Medulla oblongata (tissue), 1 donor: ENCODE results near the gene METTL9.
A peak's percentile ranks its signal among the peaks of the same experiment; 100 is the strongest.
"Not testable (repeated sequence)": the region's sequence is repeated elsewhere in the genome, so short reads cannot be mapped to it uniquely, and the experiment has no call there.

Source experiments
- DNase-seq: peaks from one replicate; pipeline ENCODE4 v3.0.0-alpha.2; 2015; ENCODE audit errors: extremely low spot score

Gene METTL9

GRCh38 chr16:21574372-21574771 is 25.0 kb upstream of the METTL9 start:
- DNase-seq = no peak

- not testable (repeated sequence) for DNase-seq
Measured at GRCh38 chr16:21576323-21576722, 23.1 kb upstream of the METTL9 start.

GRCh38 chr16:21577487-21577886 is 21.9 kb upstream of the METTL9 start:
- not testable (repeated sequence) for DNase-seq

- DNase-seq = not testable (repeated sequence)
Measured at GRCh38 chr16:21578311-21578710, 21.1 kb upstream of the METTL9 start.

GRCh38 chr16:21580131-21580530 is 19.2 kb upstream of the METTL9 start:
- not testable (repeated sequence) for DNase-seq

GRCh38 chr16:21580807-21581206 is 18.6 kb upstream of the METTL9 start:
- DNase-seq = no peak

- DNase-seq = no peak
Measured at GRCh38 chr16:21584817-21585216, 14.6 kb upstream of the METTL9 start.

- DNase-seq = not testable (repeated sequence)
Measured at GRCh38 chr16:21588593-21588992, 10.8 kb upstream of the METTL9 start.

- DNase-seq = no peak
Measured at GRCh38 chr16:21589551-21589950, 9.8 kb upstream of the METTL9 start.

GRCh38 chr16:21590287-21590686 is 9.1 kb upstream of the METTL9 start:
- peak; percentile 50 for DNase-seq

GRCh38 chr16:21590796-21591195 is 8.6 kb upstream of the METTL9 start:
- no peak for DNase-seq

- DNase-seq = no peak
Measured at GRCh38 chr16:21592191-21592590, 7.2 kb upstream of the METTL9 start.

- no peak for DNase-seq
Measured at GRCh38 chr16:21593530-21594289, 5.7 kb upstream of the METTL9 start.

GRCh38 chr16:21597561-21598030 is 1.8 kb upstream of the METTL9 start:
- DNase-seq = no peak

- DNase-seq = no peak
Measured at GRCh38 chr16:21598206-21598605, 1.2 kb upstream of the METTL9 start.

- peak; percentile 46 for DNase-seq
Measured at GRCh38 chr16:21598701-21599121, 666 bp upstream of the METTL9 start.

GRCh38 chr16:21600031-21600773 is 825 bp downstream of the METTL9 start:
- peak; percentile 37 for DNase-seq

GRCh38 chr16:21602785-21603184 is 3.4 kb downstream of the METTL9 start:
- DNase-seq = no peak

- DNase-seq = peak; percentile 71
Measured at GRCh38 chr16:21603928-21604327, 4.6 kb downstream of the METTL9 start.

GRCh38 chr16:21605848-21606247 is 6.5 kb downstream of the METTL9 start:
- DNase-seq = not testable (repeated sequence)

- DNase-seq = no peak
Measured at GRCh38 chr16:21608639-21609328, 9.4 kb downstream of the METTL9 start.

- no peak for DNase-seq
Measured at GRCh38 chr16:21610006-21610544, 10.7 kb downstream of the METTL9 start.
